HL-60 (cell line): ENCODE data around the gene TPK1.

Experiments used
- GABPA ChIP-seq: IDR thresholded peaks from 2 replicates; pipeline ENCODE4 v1.6.1; 2012; ENCODE audit warnings: low read depth
- POLR2AphosphoS5 ChIP-seq: IDR thresholded peaks from 2 replicates; pipeline ENCODE4 v1.6.1; 2012; ENCODE audit warnings: low read depth
- TF ChIP-seq, protein P1 (sequence below): IDR thresholded peaks from one replicate; pipeline ENCODE4 v1.5.1; 2011; ENCODE audit warnings: low read length, control low read depth, inconsistent platforms; ENCODE audit not compliant: insufficient read depth
- TF ChIP-seq, protein P2 (sequence below): IDR thresholded peaks from 2 replicates; pipeline ENCODE4 v1.6.1; 2012; ENCODE audit warnings: low read depth; ENCODE audit not compliant: insufficient replicate concordance

DNA sequence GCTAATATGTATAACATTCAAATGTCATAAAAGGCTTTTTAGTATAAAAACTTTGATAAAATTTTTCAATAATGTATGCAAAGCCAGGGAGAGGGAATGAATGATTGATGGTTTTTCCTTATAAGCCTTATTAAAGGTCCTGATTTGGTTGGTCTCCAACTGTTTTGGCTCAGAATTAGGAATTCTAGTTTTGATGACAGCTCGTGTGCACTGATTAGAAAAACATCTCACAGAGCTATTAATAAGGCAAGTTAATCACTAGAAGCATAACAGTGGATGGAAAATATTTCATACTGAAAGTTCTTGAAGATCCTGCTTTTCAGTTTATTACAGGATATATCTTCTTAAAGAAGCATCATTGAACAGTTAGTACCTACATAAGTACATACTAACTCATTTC is 317.5 kb downstream of the TPK1 start:
- TF ChIP-seq, protein P1, sequence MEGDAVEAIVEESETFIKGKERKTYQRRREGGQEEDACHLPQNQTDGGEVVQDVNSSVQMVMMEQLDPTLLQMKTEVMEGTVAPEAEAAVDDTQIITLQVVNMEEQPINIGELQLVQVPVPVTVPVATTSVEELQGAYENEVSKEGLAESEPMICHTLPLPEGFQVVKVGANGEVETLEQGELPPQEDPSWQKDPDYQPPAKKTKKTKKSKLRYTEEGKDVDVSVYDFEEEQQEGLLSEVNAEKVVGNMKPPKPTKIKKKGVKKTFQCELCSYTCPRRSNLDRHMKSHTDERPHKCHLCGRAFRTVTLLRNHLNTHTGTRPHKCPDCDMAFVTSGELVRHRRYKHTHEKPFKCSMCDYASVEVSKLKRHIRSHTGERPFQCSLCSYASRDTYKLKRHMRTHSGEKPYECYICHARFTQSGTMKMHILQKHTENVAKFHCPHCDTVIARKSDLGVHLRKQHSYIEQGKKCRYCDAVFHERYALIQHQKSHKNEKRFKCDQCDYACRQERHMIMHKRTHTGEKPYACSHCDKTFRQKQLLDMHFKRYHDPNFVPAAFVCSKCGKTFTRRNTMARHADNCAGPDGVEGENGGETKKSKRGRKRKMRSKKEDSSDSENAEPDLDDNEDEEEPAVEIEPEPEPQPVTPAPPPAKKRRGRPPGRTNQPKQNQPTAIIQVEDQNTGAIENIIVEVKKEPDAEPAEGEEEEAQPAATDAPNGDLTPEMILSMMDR = no peak
- TF ChIP-seq POLR2AphosphoS5 (no peak), GABPA (no peak)
- TF ChIP-seq, protein P2, sequence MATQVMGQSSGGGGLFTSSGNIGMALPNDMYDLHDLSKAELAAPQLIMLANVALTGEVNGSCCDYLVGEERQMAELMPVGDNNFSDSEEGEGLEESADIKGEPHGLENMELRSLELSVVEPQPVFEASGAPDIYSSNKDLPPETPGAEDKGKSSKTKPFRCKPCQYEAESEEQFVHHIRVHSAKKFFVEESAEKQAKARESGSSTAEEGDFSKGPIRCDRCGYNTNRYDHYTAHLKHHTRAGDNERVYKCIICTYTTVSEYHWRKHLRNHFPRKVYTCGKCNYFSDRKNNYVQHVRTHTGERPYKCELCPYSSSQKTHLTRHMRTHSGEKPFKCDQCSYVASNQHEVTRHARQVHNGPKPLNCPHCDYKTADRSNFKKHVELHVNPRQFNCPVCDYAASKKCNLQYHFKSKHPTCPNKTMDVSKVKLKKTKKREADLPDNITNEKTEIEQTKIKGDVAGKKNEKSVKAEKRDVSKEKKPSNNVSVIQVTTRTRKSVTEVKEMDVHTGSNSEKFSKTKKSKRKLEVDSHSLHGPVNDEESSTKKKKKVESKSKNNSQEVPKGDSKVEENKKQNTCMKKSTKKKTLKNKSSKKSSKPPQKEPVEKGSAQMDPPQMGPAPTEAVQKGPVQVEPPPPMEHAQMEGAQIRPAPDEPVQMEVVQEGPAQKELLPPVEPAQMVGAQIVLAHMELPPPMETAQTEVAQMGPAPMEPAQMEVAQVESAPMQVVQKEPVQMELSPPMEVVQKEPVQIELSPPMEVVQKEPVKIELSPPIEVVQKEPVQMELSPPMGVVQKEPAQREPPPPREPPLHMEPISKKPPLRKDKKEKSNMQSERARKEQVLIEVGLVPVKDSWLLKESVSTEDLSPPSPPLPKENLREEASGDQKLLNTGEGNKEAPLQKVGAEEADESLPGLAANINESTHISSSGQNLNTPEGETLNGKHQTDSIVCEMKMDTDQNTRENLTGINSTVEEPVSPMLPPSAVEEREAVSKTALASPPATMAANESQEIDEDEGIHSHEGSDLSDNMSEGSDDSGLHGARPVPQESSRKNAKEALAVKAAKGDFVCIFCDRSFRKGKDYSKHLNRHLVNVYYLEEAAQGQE = no peak
